GM13977 (cell line): ENCODE measurements around the gene CEACAM21.
A peak's percentile ranks its signal among the peaks of the same experiment; 100 is the strongest.

Experiments used
- DNase-seq: peaks from one replicate; pipeline ENCODE4 v3.0.0; 2012; ENCODE audit warnings: low spot score
- CTCF ChIP-seq: IDR thresholded peaks from 2 replicates; pipeline ENCODE4 v1.5.1; 2012; ENCODE audit warnings: mild to moderate bottlenecking, control low read depth; ENCODE audit not compliant: insufficient read depth; ENCODE audit errors: extremely low read depth, missing control alignments
- in situ Hi-C: fragments of 300-500 bp; cut with MboI; formaldehyde crosslinking; loops from one replicate; pipeline ENCODE4 v1.12.0; 2022; ENCODE audit warnings: low sequenced_read_pairs, low pct_unique_long_range_greater_than_20kb, mixed read lengths, inconsistent platforms; ENCODE audit not compliant: unreplicated experiment

CEACAM21 gene

GRCh38 chr19:41541990-41542584, 33.9 kb upstream of the CEACAM21 start:
- no peak for DNase-seq
- TF ChIP-seq CTCF, result peak; percentile 77
- in situ Hi-C loops, result no loop called here

- in situ Hi-C loops, result no loop called here
- TF ChIP-seq CTCF, result no peak
- DNase-seq, result no peak
Observed at GRCh38 chr19:41542622-41543021, 33.3 kb upstream of the CEACAM21 start.

GRCh38 chr19:41543582-41543981, 32.4 kb upstream of the CEACAM21 start:
- no peak for TF ChIP-seq CTCF
- no peak for DNase-seq
- in situ Hi-C loops, result no loop called here

- DNase-seq, result no peak
- in situ Hi-C loops, result no loop called here
Observed at GRCh38 chr19:41545547-41545946, 30.4 kb upstream of the CEACAM21 start.

GRCh38 chr19:41546386-41546789, 29.6 kb upstream of the CEACAM21 start:
- in situ Hi-C loops, result no loop called here
- no peak for TF ChIP-seq CTCF
- no peak for DNase-seq

More at GRCh38 chr19:41545547-41545946, 30.4 kb upstream of the CEACAM21 start:
- no peak for TF ChIP-seq CTCF

- no peak for DNase-seq
- in situ Hi-C loops, result no loop called here
- TF ChIP-seq CTCF, result no peak
Observed at GRCh38 chr19:41546961-41547360, 29.0 kb upstream of the CEACAM21 start.

- TF ChIP-seq CTCF, result no peak
- in situ Hi-C loops, result no loop called here
- no peak for DNase-seq
Observed at GRCh38 chr19:41547569-41547968, 28.4 kb upstream of the CEACAM21 start.
